ENCODE measurements around the gene KIF17.

The KIF17 gene

GRCh38 chr1:20710469-20711284, 7.1 kb downstream of the KIF17 start:
- DNase-seq (no peak), ATAC-seq (no peak)

- DNase-seq (no peak), ATAC-seq (no peak)
These were observed 7.9 kb downstream of the KIF17 start for GRCh38 chr1:20709868-20710267.

GRCh38 chr1:20708891-20709290, 8.9 kb downstream of the KIF17 start:
- no peak for ATAC-seq

GRCh38 chr1:20708057-20708456, 9.8 kb downstream of the KIF17 start:
- ATAC-seq (no peak), DNase-seq (no peak)

More at GRCh38 chr1:20708891-20709290, 8.9 kb downstream of the KIF17 start:
- DNase-seq: no peak

- no peak for DNase-seq
- no peak for ATAC-seq
These were observed 11.0 kb downstream of the KIF17 start for GRCh38 chr1:20706841-20707240.

- DNase-seq (no peak), ATAC-seq (no peak)
These were observed 12.5 kb downstream of the KIF17 start for GRCh38 chr1:20705203-20705755.

DNA sequence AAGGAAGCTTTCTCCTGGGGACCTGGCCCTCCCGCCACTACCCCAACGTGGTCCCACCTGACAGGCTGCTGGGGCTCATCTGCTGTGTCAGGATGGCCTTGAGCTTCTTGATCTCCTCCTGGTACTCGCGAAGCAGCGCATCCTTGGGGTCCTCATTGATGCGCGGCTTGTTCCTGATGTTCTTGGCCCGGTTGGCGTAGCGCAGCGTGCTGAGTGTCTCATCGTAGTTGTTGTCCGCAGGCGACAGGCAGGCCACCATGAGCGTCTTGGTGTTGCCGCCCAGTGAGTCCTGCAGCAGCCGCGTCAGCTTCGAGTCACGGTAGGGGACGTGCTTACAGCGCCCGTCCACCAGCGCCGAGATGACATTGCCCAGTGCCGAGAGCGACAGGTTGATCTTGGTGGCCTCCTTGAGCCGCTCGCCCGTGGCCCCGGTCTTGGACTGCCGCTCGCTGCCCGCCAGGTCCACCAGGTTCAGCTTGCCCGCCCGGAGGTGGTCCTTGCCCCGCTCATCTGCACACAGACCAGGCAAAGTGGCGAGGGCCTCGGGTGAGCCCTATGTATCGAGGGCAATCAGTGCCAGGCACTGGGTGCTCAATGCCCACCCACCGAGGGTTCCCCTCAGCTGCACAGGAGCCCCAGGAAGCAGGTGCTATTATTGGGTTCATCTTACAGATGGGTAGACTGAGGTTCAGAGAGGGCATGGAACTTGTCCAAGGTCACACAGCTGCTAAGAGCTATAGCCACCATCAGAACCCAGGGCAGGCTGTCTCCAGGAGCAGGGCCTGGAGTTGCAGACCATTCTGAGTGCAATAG, 13.2 kb downstream of the KIF17 start:
- DNase-seq (no peak), ATAC-seq (no peak)

- ATAC-seq: no peak
- no peak for DNase-seq
These were observed 14.6 kb downstream of the KIF17 start for GRCh38 chr1:20703124-20703756.

GRCh38 chr1:20702416-20702815, 15.4 kb downstream of the KIF17 start:
- ATAC-seq (no peak), DNase-seq (no peak)

- ATAC-seq: no peak
- DNase-seq: no peak
These were observed 16.0 kb downstream of the KIF17 start for GRCh38 chr1:20701847-20702246.

- DNase-seq (no peak), ATAC-seq (no peak)
These were observed 16.4 kb downstream of the KIF17 start for GRCh38 chr1:20701446-20701845.

GRCh38 chr1:20700636-20701215, 17.1 kb downstream of the KIF17 start:
- DNase-seq: no peak
- no peak for ATAC-seq

GRCh38 chr1:20699558-20699957, 18.2 kb downstream of the KIF17 start:
- no peak for ATAC-seq
- DNase-seq: no peak

GRCh38 chr1:20698195-20698910, 19.5 kb downstream of the KIF17 start:
- no peak for DNase-seq

DNA sequence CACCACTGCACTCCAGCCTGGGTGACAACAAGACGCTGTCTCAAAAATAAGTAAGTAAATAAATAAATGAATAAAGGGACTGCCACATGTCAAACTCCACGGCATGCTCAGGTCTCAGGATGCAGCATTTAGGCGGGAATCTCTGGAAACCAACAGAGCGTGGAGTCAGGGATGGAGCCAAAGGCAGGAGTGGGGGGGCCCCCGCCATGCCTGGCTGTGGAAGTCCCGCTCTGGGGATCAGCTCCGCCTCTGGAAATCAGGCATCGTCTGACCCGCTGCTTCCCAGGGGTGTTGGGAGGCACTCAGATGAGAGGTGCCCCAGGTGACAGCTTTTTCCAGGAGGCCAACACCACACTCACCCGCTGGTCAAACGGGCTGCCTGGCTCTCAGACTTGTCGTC, 20.2 kb downstream of the KIF17 start:
- ATAC-seq (no peak), DNase-seq (no peak)

More at GRCh38 chr1:20698195-20698910, 19.5 kb downstream of the KIF17 start:
- ATAC-seq: no peak

DNA sequence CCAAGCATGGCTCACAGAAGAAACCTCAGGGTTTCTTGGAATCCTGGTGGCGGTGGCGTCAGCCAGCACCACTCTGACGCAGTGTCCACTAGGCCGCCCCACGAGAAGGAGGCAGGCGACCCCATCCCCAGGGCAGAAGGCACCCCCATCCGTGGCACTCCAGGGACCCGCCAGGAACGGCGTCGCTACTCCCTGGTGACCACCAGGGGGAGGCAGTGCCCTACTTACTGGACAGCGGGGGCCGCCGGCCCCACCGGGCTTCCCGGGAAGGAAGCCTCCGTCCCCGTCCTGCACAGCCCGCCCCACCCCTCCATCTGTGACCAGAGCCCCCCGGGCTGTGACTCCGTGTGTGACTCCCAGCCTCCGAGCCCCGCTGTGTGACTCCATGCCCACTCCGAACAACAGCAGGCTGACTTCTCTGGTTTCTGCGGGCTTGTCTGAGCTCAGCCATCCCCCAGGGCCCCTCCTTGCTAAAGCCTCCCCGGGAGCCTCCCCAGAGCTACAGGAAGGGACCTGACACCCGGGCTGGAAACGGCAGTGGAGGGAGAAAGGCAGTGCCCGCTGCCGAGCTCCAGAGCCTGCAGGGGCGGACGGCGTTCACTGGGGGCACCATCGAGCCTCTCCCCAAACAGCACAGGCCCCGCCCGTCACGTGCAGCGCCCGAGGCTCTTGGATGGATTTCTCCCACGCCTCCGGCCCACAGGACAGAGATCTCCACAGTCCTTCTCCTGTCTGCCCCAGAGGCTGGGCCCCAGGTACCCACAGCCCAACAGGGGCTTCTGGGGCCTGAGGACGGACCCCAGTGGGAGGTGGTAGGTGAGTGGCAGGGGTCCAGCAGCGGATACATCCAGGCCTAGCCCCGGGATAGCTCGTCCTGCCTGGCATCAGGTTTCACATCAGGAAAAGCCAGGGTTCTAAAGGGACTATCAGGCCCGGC, 21.1 kb downstream of the KIF17 start:
- ATAC-seq (peak; percentile 87), DNase-seq (peak; percentile 80)

GRCh38 chr1:20695515-20695914, 22.3 kb downstream of the KIF17 start:
- ATAC-seq: no peak
- no peak for DNase-seq

- ATAC-seq (no peak), DNase-seq (no peak)
These were observed 24.2 kb downstream of the KIF17 start for GRCh38 chr1:20693623-20694022.

DNA sequence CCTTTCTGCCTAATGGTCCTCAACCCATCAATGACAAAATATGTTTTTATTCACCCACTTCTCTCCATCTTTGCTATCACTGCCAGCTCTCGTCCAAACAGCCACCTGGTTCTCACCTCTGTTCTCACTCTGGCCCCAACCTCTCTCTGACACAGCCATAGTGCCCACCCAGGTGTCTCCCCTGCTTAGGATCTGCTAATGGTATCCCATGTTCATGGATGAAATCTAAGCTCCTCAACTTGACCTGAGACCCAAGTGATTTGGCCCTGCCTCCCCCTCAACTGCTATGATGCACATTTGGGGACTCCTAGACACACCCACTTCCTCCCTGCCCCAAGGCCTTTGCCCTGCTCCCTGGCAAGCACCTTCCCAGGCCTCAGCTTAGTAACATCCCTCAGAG, 25.9 kb downstream of the KIF17 start:
- DNase-seq: no peak
- no peak for ATAC-seq

GRCh38 chr1:20689645-20690056, 28.2 kb downstream of the KIF17 start:
- DNase-seq: no peak
- no peak for ATAC-seq
